HG02970 (cell line): ENCODE measurements around the gene XPO6.

Experiments
- ATAC-seq: cut with Tn5 transposase; IDR thresholded peaks from one replicate; pipeline ENCODE4 v1.9.1; 2021; ENCODE audit warnings: mild to moderate bottlenecking, moderate library complexity, moderate number of reproducible peaks; ENCODE audit not compliant: unreplicated experiment, low FRiP score

Gene XPO6

DNA sequence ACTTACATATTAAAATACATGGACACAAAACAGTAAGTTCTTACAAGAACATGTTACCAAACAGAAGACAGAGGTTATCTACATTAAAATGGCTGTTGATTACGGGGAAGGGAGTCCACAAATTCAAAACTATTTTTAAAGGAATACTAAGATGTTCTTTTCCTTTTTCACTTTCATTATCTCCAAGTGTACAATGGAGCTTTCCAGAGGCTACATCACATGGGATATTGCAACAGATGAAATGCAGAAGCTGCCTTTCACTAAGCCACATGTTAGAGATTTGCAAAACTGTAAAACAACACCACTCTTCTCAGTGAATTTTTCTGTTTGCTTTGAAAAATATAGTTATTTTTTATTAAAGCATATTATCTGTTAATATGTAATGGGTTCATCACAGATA lies 53.6 kb downstream of the XPO6 start:
- ATAC-seq, result no peak

DNA sequence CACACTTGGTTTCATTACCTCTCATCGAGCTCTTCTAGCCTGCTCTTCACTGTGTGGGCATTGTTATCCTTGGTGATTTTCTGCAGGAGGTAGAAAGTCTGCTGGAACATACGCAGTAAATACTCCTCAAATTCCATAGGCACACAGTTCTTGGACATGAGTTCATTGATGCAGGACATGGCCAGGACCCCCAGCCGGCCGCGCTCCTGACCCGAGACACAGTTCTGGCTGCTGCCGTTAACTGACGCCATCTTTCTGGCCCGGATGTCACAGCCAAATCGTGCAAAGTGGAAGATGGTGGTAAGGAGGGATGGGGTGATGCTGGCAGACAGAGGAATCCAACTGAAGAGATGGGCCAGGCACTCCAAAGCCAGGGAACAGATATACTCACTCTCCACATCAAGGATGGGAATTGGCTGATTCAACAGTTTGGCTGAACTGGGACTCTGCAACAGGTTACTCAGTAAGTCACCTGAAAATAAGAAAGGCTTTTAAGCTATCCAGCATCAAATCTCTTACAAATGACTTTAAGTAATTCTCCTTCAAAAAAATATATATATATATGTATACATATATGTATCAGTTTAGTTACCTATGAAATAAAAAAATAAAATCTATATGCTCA lies 55.6 kb downstream of the XPO6 start:
- no peak for ATAC-seq

- no peak for ATAC-seq
These were observed 56.5 kb downstream of the XPO6 start for GRCh38 chr16:28155293-28155692.

GRCh38 chr16:28151180-28151579 lies 60.6 kb downstream of the XPO6 start:
- ATAC-seq, result no peak

GRCh38 chr16:28149011-28149888 lies 62.5 kb downstream of the XPO6 start:
- ATAC-seq, result no peak

DNA sequence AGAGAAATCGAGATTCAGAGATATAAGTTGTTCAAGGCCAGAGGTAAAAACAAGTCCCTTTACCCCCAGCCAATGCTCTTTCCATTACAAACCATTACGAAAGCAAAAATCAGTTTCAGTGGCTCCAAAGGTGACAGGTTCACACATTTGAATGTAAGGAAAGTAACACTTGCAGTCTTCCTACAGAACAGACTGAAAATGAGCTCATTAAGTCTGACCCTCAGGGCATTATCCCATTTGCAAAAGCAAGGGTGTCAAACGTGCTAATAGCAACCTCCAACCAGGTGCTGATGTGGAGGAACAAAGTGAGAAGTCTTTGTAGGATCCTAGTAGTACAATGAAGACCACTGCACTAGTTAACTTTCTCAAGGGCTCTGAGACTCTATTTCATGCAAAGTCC lies 65.2 kb downstream of the XPO6 start:
- ATAC-seq, result no peak

GRCh38 chr16:28145796-28146195 lies 66.0 kb downstream of the XPO6 start:
- no peak for ATAC-seq

GRCh38 chr16:28140788-28141618 lies 70.8 kb downstream of the XPO6 start:
- peak; percentile 54 for ATAC-seq

GRCh38 chr16:28139530-28139929 lies 72.2 kb downstream of the XPO6 start:
- ATAC-seq, result no peak

- no peak for ATAC-seq
These were observed 74.9 kb downstream of the XPO6 start for GRCh38 chr16:28136751-28137434.

- ATAC-seq, result no peak
These were observed 78.1 kb downstream of the XPO6 start for GRCh38 chr16:28133666-28134065.

- no peak for ATAC-seq
These were observed 79.9 kb downstream of the XPO6 start for GRCh38 chr16:28131743-28132393.

DNA sequence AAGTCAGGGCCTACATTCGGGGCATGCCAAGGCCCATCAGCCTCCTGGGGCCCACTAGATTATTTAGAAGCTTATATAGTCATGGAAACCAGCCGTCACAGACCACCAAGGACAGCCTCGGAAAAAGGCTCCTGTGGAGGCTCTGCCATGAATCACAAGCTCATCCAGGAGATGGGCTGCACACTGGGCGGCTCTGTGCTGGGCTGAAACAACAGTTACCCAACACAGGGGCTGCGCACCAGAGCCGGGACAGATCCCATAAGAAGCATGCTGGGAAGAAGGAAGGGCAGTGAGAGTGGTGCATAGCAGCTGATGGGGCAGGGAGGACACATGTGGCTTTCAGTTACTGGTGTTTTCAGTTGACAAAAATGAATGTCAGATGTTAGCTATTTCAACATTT lies 80.6 kb downstream of the XPO6 start:
- ATAC-seq, result no peak

- no peak for ATAC-seq
These were observed 81.4 kb downstream of the XPO6 start for GRCh38 chr16:28130099-28131088.

GRCh38 chr16:28126684-28127620 lies 84.8 kb downstream of the XPO6 start:
- ATAC-seq, result no peak

GRCh38 chr16:28125592-28125991 lies 86.2 kb downstream of the XPO6 start:
- ATAC-seq, result no peak

DNA sequence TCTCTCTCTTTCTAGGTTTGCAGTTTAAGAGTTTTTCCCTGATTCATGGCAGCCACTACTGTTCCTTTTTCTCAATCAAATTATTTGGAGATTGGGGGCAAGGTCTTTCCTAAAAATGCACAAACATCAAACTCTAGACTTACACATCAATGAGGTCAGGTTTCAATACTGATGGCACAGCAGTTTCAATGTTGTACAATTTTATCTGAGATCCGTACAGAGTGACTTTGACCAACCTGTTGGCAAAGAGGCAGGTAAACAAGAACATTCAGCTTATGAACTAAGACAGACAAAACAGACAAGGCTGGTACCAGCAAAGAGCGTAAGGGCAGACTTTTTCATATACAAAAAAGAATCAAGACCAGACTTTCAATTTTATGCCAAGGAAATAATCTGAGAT lies 90.2 kb downstream of the XPO6 start:
- ATAC-seq, result no peak

DNA sequence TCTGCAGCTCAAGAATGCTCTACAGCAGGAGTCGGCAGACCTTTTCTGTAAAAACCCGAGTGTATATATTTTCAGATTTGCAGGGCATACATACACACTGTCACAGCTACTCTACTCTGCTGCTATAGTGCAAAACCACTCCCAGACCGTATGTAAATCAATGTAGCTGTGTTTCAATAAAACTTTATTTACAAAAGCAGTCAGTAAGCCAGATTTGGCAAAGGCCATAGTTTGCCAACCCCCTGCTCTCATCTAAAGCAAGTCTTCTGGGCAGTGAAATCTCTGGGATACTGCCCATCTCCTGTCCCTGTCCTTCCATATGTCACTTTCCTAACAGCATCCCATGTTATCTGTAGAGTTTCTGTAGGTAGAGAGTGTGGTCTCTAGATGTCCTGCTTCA lies 91.0 kb downstream of the XPO6 start:
- no peak for ATAC-seq
